ENCODE results near the gene CCAR1. TPM values are rescaled to one million over a fixed set of nuclear protein-coding genes. Genes with fewer than 3 reads are reported as not detected.
"Not testable (repeated sequence)": the region's sequence is repeated elsewhere in the genome, so short reads cannot be mapped to it uniquely, and the experiment has no call there.

Gene CCAR1
- total RNA-seq, 1 donor from 2014 or later = 67.0 TPM

- H3K4me3 ChIP-seq = no peak overlapping the region
- H3K4me1 ChIP-seq = peaks cover 14% of the 10 kb centered on the region
- intact Hi-C loops (cut with DNase I) = no loop called here
- H3K27me3 ChIP-seq = no peaks in the 10 kb centered on the region
- no peak for DNase-seq (ENCODE audit: extremely low spot score in 2 of 2)
- no peak overlapping the region for H3K27ac ChIP-seq
- no peak for TF ChIP-seq CTCF (IDR thresholded peaks at IDR 0.05)
- no peak for TF ChIP-seq POLR2AphosphoS5 (IDR thresholded peaks at IDR 0.05; ENCODE audit: insufficient read depth in 1 of 2, low read depth in 1 of 2)
- TF ChIP-seq POLR2A (IDR thresholded peaks at IDR 0.05) = no peak
- no peaks in the 10 kb centered on the region for H3K9me3 ChIP-seq
- H3K36me3 ChIP-seq = peaks cover 0 to 62% of the 10 kb centered on the region in 2 donors
Measured at GRCh38 chr10:68727146-68727545, 6.1 kb downstream of the CCAR1 start.

GRCh38 chr10:68732651-68733050, 11.6 kb downstream of the CCAR1 start:
- Histone ChIP-seq H3K27me3 (no peaks in the 10 kb centered on the region), H3K9me3 (no peaks in the 10 kb centered on the region), H3K4me1 (no peaks in the 10 kb centered on the region), H3K36me3 (peaks cover 0 to 61% of the 10 kb centered on the region in 2 donors), H3K27ac (no peak overlapping the region), H3K4me3 (no peak overlapping the region)
- TF ChIP-seq POLR2AphosphoS5 (IDR thresholded peaks at IDR 0.05; ENCODE audit: insufficient read depth in 1 of 2, low read depth in 1 of 2) (no peak), POLR2A (IDR thresholded peaks at IDR 0.05) (no peak)
- DNase-seq (ENCODE audit: extremely low spot score in 2 of 2) = peak in 1 of 2 donors; percentile 34
- intact Hi-C loops (cut with DNase I) = no loop called here

- Histone ChIP-seq H3K9me3 (no peaks in the 10 kb centered on the region), H3K4me1 (no peaks in the 10 kb centered on the region), H3K27ac (no peak overlapping the region), H3K36me3 (peaks cover 0 to 69% of the 10 kb centered on the region in 2 donors), H3K27me3 (no peaks in the 10 kb centered on the region), H3K4me3 (no peak overlapping the region)
- intact Hi-C loops (cut with DNase I) = no loop called here
- no peak for DNase-seq (ENCODE audit: extremely low spot score in 2 of 2)
- TF ChIP-seq CTCF (IDR thresholded peaks at IDR 0.05) (no peak), POLR2A (IDR thresholded peaks at IDR 0.05) (no peak), POLR2AphosphoS5 (IDR thresholded peaks at IDR 0.05; ENCODE audit: insufficient read depth in 1 of 2, low read depth in 1 of 2) (no peak)
Measured at GRCh38 chr10:68734349-68734748, 13.3 kb downstream of the CCAR1 start.

- no peak overlapping the region for H3K27ac ChIP-seq
- intact Hi-C loops (cut with DNase I) = no loop called here
- H3K36me3 ChIP-seq = peaks cover 0 to 69% of the 10 kb centered on the region in 2 donors
- no peaks in the 10 kb centered on the region for H3K9me3 ChIP-seq
- no peak overlapping the region for H3K4me3 ChIP-seq
- H3K4me1 ChIP-seq = no peaks in the 10 kb centered on the region
- no peaks in the 10 kb centered on the region for H3K27me3 ChIP-seq
- TF ChIP-seq POLR2A (IDR thresholded peaks at IDR 0.05) = no peak
- TF ChIP-seq CTCF (IDR thresholded peaks at IDR 0.05) = no peak
- TF ChIP-seq POLR2AphosphoS5 (IDR thresholded peaks at IDR 0.05; ENCODE audit: insufficient read depth in 1 of 2, low read depth in 1 of 2) = no peak
- peak in 1 of 2 donors; percentile 2 for DNase-seq (ENCODE audit: extremely low spot score in 2 of 2)
Measured at GRCh38 chr10:68735119-68735518, 14.1 kb downstream of the CCAR1 start.

DNA sequence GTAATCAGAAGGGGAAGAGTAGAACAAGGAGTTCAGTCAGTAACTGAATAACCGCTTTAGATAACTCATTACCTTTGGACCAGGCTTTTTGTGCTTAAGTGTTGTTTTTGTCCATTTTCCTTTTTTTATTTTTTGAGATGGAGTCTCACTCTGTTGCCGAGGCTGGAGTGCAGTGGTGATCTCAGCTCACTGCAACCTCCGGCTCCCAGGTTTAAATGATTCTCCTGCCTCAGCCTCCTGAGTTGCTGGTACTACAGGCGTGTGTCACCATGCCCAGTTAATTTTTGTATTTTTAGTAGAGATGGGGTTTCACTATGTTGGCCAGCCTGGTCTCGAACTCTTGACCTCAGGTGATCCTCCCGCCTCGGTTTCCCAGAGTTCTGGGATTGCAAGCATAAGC, 14.7 kb downstream of the CCAR1 start:
- intact Hi-C loops (cut with DNase I); H3K27ac ChIP-seq; H3K4me1 ChIP-seq; H3K9me3 ChIP-seq; H3K4me3 ChIP-seq; H3K27me3 ChIP-seq: not testable (repeated sequence)
- DNase-seq (ENCODE audit: extremely low spot score in 2 of 2) = peak; percentile 1 to 3
- H3K36me3 ChIP-seq = peaks cover 0 to 62% of the 10 kb centered on the region in 2 donors

DNA sequence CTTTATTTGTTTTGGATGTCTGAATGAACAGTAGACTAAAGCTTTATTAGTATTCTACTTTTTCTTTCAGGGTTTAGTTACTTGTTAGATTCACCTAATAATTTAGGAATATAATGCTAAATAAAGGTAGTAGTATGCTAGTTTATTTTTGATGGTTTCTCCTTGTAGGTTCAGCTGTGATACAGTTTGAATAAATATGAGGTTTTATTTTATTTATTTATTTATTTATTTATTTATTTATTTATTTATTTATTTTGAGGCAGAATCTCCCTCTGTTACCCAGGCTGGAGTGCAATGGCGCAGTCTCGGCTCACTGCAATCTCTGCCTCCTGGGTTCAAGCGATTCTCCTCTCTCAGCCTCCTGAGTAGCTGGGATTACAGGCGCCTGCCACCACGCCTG, 19.6 kb downstream of the CCAR1 start:
- H3K4me1 ChIP-seq; intact Hi-C loops (cut with DNase I); H3K27ac ChIP-seq; H3K9me3 ChIP-seq; H3K4me3 ChIP-seq; DNase-seq (ENCODE audit: extremely low spot score in 2 of 2); H3K27me3 ChIP-seq: not testable (repeated sequence)
- H3K36me3 ChIP-seq = peaks cover 0 to 85% of the 10 kb centered on the region in 2 donors

DNA sequence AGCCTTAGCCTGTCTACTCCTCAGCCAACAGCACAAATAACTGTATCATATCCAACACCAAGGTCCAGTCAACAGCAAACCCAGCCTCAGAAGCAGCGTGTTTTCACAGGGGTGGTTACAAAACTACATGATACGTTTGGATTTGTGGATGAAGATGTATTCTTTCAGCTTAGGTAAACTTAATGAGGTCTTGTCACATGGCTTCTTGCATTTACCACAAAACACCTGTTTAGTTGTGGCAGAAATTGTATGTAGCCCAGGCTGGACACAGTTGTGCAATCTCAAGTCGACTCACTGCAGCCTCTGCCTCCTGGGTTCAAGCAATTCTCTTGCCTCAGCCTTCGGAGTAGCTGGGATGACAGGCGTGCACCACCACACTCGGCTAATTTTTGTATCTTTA, 21.4 kb downstream of the CCAR1 start:
- DNase-seq (ENCODE audit: extremely low spot score in 2 of 2) = peak in 1 of 2 donors; percentile 65
- intact Hi-C loops (cut with DNase I) = no loop called here
- TF ChIP-seq POLR2AphosphoS5 (IDR thresholded peaks at IDR 0.05; ENCODE audit: insufficient read depth in 1 of 2, low read depth in 1 of 2) (no peak), CTCF (IDR thresholded peaks at IDR 0.05) (no peak), POLR2A (IDR thresholded peaks at IDR 0.05) (no peak)
- Histone ChIP-seq H3K27ac (no peak overlapping the region), H3K27me3 (no peaks in the 10 kb centered on the region), H3K36me3 (peaks cover 1 to 79% of the 10 kb centered on the region in 2 donors), H3K4me1 (no peaks in the 10 kb centered on the region), H3K9me3 (no peaks in the 10 kb centered on the region), H3K4me3 (no peak overlapping the region)

All from vagina (tissue), 2 donors.